Activated T-helper 2 cell treated with anti-CD3 and anti-CD28 coated beads, Interferon-gamma antibody, Interleukin-2, Interleukin-4, amounts not matched to agents 10 μg/mL and 5 μg/mL and 100 μg/mL, durations not matched to agents 14 hours and 24 hours and 36 hours (primary cell): Measurements from ENCODE around the gene LOXHD1. TPM values are rescaled to one million over a fixed set of nuclear protein-coding genes. Genes with fewer than 3 reads are reported as not detected.
A peak's percentile ranks its signal among the peaks of the same experiment; 100 is the strongest.

Experiments
- DNase-seq: peaks from one replicate; pipeline ENCODE4 v3.0.0; 2021; ENCODE audit warnings: low spot score
- H3K27ac Mint-ChIP-seq: one replicate; pipeline ENCODE4 v1.8.0; 2021; ENCODE audit warnings: mixed read lengths
- H3K27me3 Mint-ChIP-seq: one replicate; pipeline ENCODE4 v1.8.0; 2021; ENCODE audit warnings: low read depth, mixed read lengths
- H3K36me3 Mint-ChIP-seq: one replicate; pipeline ENCODE4 v1.8.0; 2021; ENCODE audit warnings: low read depth, mixed read lengths
- H3K4me1 Mint-ChIP-seq: one replicate; pipeline ENCODE4 v1.8.0; 2021; ENCODE audit warnings: low read depth, mixed read lengths
- H3K4me3 Mint-ChIP-seq: one replicate; pipeline ENCODE4 v1.8.0; 2021; ENCODE audit warnings: low read depth, mild to moderate bottlenecking, moderate library complexity, mixed read lengths
- H3K9me3 Mint-ChIP-seq: one replicate; pipeline ENCODE4 v1.8.0; 2021; ENCODE audit warnings: mixed read lengths
- intact Hi-C: fragments of 100-400 bp; cut with micrococcal nuclease; formaldehyde crosslinking; loops from one replicate; pipeline ENCODE4 v1.15.1; 2023
- total RNA-seq: library from RNA; stranded (reverse); gene quantifications from 2 replicates; pipeline ENCODE4 v1.2.3, GENCODE V29; 2022

LOXHD1 gene
- total RNA-seq, 1 donor from 2014 or later, result not detected

DNA sequence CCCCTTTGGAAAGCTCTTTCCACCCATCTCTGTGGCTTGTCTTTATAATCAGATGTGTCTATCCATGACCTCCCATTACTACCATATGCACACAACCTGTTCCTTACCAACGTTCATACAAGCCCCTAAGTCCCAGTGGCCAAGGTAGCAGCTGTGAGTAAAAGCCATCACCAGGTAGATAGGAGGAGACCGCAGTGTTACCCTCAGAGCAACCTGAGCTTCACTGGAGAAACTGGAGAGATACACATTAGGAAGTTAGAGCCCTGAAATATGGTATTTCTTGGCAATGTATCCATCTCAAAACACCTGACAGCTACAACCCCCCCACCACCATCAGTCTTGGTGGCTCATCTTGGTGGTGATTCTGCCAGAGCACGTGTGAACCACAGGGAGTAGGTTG, 26.0 kb downstream of the LOXHD1 start:
- DNase-seq, result no peak
- peaks cover 7% of the 10 kb centered on the region for H3K4me1 Mint-ChIP-seq
- H3K36me3 Mint-ChIP-seq, result no peaks in the 10 kb centered on the region
- peaks cover 7% of the 10 kb centered on the region for H3K9me3 Mint-ChIP-seq
- H3K27me3 Mint-ChIP-seq, result peaks cover 11% of the 10 kb centered on the region
- no peak overlapping the region for H3K27ac Mint-ChIP-seq
- intact Hi-C loops, result no loop called here
- H3K4me3 Mint-ChIP-seq, result no peak overlapping the region

DNA sequence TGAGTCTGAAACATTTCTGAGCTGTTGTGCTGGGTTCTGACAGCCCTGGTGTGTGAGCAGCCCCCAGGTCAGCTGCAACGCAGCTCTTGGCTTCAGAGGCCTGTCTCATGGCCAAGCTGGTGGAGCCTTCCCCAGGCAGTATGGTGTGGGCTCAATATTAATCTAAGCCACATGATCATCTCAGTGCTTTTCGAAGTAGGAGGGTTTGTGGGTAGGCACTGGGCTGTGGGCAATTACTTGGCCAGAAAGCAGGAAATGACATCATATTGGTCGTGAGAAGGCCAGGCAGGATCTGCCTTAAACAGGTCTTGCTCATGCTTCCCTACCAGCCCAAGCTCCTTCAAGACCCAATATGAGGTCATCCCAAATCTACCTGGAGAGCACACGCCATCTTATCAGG, 26.9 kb downstream of the LOXHD1 start:
- Mint-ChIP-seq H3K4me3 (no peak overlapping the region), H3K27me3 (peaks cover 13% of the 10 kb centered on the region), H3K4me1 (peaks cover 7% of the 10 kb centered on the region), H3K9me3 (peaks cover 7% of the 10 kb centered on the region), H3K36me3 (no peaks in the 10 kb centered on the region), H3K27ac (no peak overlapping the region)
- DNase-seq, result no peak
- intact Hi-C loops, result no loop called here

DNA sequence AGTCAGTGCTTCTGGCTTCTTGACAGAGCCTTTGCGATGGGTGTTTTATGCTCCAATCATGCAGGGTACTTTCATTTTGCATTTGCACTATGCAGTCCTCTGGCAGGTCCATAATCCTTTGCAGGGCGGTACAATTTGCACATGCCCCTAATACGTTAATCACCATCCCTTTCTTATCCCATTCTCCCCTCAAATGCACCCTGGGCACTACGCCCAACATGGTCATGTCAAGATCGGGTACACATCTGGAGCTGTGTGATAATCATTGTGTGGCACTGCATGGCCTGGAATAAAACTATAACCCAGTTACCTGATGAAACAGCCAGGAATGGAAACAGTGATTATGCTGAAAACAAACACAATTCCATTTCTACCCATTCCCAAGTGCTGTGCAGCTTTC, 27.7 kb downstream of the LOXHD1 start:
- Mint-ChIP-seq H3K9me3 (peaks cover 7% of the 10 kb centered on the region), H3K27ac (no peak overlapping the region), H3K27me3 (peaks cover 13% of the 10 kb centered on the region), H3K4me1 (peaks cover 10% of the 10 kb centered on the region), H3K4me3 (no peak overlapping the region), H3K36me3 (no peaks in the 10 kb centered on the region)
- no peak for DNase-seq
- intact Hi-C loops, result no loop called here

GRCh38 chr18:46628206-46628605, 28.8 kb downstream of the LOXHD1 start:
- Mint-ChIP-seq H3K27ac (no peak overlapping the region), H3K36me3 (no peaks in the 10 kb centered on the region), H3K4me1 (peaks cover 19% of the 10 kb centered on the region), H3K9me3 (peaks cover 7% of the 10 kb centered on the region), H3K27me3 (peaks cover 9% of the 10 kb centered on the region), H3K4me3 (no peak overlapping the region)
- intact Hi-C loops, result no loop called here
- DNase-seq, result no peak

DNA sequence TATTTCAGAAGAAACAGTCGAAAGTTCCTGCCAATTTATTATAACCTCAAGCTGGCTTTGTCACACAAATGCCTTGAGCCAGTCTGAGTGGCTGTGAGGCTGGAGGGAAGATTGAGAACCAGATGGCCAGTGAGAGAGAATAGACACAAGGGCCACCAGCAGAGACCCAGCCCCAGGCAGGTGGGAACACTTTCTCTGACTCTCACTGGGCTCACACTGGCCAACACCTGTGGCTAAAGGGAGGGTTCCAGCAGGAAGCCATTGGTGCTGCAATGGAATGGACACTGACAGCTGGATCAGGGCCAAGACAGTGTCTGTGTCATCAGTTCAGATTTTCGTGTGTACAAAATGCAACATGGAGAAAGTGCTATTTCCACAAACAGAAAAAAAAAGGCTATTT, 29.9 kb downstream of the LOXHD1 start:
- peaks cover 7% of the 10 kb centered on the region for H3K27me3 Mint-ChIP-seq
- no peaks in the 10 kb centered on the region for H3K36me3 Mint-ChIP-seq
- H3K4me1 Mint-ChIP-seq, result peaks cover 22% of the 10 kb centered on the region
- DNase-seq, result no peak
- no peak overlapping the region for H3K27ac Mint-ChIP-seq
- intact Hi-C loops, result no loop called here
- H3K9me3 Mint-ChIP-seq, result peaks cover 7% of the 10 kb centered on the region
- H3K4me3 Mint-ChIP-seq, result no peak overlapping the region

- H3K9me3 Mint-ChIP-seq, result no peaks in the 10 kb centered on the region
- no peak overlapping the region for H3K4me3 Mint-ChIP-seq
- intact Hi-C loops, result no loop called here
- H3K27me3 Mint-ChIP-seq, result peaks cover 7% of the 10 kb centered on the region
- no peak overlapping the region for H3K27ac Mint-ChIP-seq
- no peaks in the 10 kb centered on the region for H3K36me3 Mint-ChIP-seq
- DNase-seq, result no peak
- peaks cover 26% of the 10 kb centered on the region for H3K4me1 Mint-ChIP-seq
Measured at GRCh38 chr18:46625069-46625468, 32.0 kb downstream of the LOXHD1 start.

GRCh38 chr18:46624127-46624526, 32.9 kb downstream of the LOXHD1 start:
- H3K4me3 Mint-ChIP-seq, result no peak overlapping the region
- peaks cover 7% of the 10 kb centered on the region for H3K27me3 Mint-ChIP-seq
- peaks cover 23% of the 10 kb centered on the region for H3K4me1 Mint-ChIP-seq
- no peak for DNase-seq
- no peaks in the 10 kb centered on the region for H3K36me3 Mint-ChIP-seq
- intact Hi-C loops, result no loop called here
- no peaks in the 10 kb centered on the region for H3K9me3 Mint-ChIP-seq
- H3K27ac Mint-ChIP-seq, result no peak overlapping the region

- Mint-ChIP-seq H3K27ac (no peak overlapping the region), H3K4me1 (peaks cover 23% of the 10 kb centered on the region), H3K9me3 (no peaks in the 10 kb centered on the region), H3K27me3 (peaks cover 7% of the 10 kb centered on the region), H3K36me3 (no peaks in the 10 kb centered on the region), H3K4me3 (no peak overlapping the region)
- intact Hi-C loops, result no loop called here
- DNase-seq, result peak; percentile 14
Measured at GRCh38 chr18:46623541-46623940, 33.5 kb downstream of the LOXHD1 start.

DNA sequence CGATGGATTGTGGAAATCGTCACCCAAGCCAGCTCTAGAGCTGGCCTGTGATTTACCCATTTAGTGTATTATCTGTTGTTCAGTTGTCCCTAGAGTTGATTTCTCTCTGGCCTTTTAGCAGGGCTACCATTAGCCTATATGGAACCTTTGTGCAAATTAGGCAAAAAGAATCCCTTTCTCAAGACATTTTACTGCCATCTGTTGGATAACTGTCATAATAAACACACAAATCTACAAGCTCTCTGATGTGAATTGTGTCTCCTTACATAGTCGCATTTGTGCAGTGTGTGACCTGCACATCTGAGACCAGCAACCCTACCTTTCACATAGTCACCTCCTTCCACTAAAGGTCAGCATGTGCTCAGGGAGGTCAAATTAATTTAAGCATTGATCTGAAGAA, 34.0 kb downstream of the LOXHD1 start:
- Mint-ChIP-seq H3K4me3 (no peak overlapping the region), H3K36me3 (no peaks in the 10 kb centered on the region), H3K27me3 (peaks cover 7% of the 10 kb centered on the region), H3K4me1 (peaks cover 23% of the 10 kb centered on the region), H3K27ac (peak overlapping the region; percentile 6), H3K9me3 (no peaks in the 10 kb centered on the region)
- intact Hi-C loops, result no loop called here
- DNase-seq, result no peak

DNA sequence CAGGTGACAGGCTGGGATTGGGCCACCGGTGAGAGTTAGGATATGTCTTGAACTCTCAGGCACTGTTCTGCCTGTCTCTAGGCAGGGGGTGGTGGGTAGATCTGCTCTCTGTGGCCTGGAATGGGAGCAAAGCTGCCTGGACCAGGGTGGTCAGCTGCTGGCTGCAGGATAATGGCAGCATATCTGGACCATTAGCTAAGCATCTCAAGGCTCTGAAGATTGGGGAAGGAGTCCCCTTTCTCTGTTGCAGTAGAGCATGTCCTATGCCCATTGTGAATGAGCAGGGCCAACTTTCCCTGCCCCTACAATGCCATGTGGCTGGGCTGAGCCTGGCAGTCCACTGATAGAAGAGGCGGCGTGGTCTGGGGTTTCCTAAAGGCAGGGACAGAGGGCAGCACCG, 34.6 kb downstream of the LOXHD1 start:
- intact Hi-C loops, result no loop called here
- DNase-seq, result no peak
- Mint-ChIP-seq H3K4me3 (no peak overlapping the region), H3K9me3 (no peaks in the 10 kb centered on the region), H3K4me1 (peaks cover 23% of the 10 kb centered on the region), H3K27ac (no peak overlapping the region), H3K36me3 (no peaks in the 10 kb centered on the region), H3K27me3 (peaks cover 11% of the 10 kb centered on the region)

GRCh38 chr18:46621871-46622270, 35.1 kb downstream of the LOXHD1 start:
- H3K27ac Mint-ChIP-seq, result no peak overlapping the region
- no peak for DNase-seq
- H3K27me3 Mint-ChIP-seq, result peaks cover 9% of the 10 kb centered on the region
- H3K9me3 Mint-ChIP-seq, result no peaks in the 10 kb centered on the region
- H3K36me3 Mint-ChIP-seq, result no peaks in the 10 kb centered on the region
- no peak overlapping the region for H3K4me3 Mint-ChIP-seq
- H3K4me1 Mint-ChIP-seq, result peaks cover 23% of the 10 kb centered on the region
- intact Hi-C loops, result no loop called here

GRCh38 chr18:46621111-46621766, 35.8 kb downstream of the LOXHD1 start:
- no peak overlapping the region for H3K4me3 Mint-ChIP-seq

GRCh38 chr18:46619559-46619958, 37.5 kb downstream of the LOXHD1 start:
- Mint-ChIP-seq H3K4me1 (peaks cover 21% of the 10 kb centered on the region), H3K27me3 (peaks cover 9% of the 10 kb centered on the region), H3K27ac (no peak overlapping the region), H3K4me3 (no peak overlapping the region), H3K36me3 (no peaks in the 10 kb centered on the region), H3K9me3 (no peaks in the 10 kb centered on the region)
- intact Hi-C loops, result no loop called here
- DNase-seq, result no peak

More at GRCh38 chr18:46621111-46621766, 35.8 kb downstream of the LOXHD1 start:
- H3K27ac Mint-ChIP-seq, result no peak overlapping the region
- H3K9me3 Mint-ChIP-seq, result no peaks in the 10 kb centered on the region
- intact Hi-C loops, result no loop called here
- peaks cover 9% of the 10 kb centered on the region for H3K27me3 Mint-ChIP-seq
- DNase-seq, result no peak
- peaks cover 23% of the 10 kb centered on the region for H3K4me1 Mint-ChIP-seq
- no peaks in the 10 kb centered on the region for H3K36me3 Mint-ChIP-seq

DNA sequence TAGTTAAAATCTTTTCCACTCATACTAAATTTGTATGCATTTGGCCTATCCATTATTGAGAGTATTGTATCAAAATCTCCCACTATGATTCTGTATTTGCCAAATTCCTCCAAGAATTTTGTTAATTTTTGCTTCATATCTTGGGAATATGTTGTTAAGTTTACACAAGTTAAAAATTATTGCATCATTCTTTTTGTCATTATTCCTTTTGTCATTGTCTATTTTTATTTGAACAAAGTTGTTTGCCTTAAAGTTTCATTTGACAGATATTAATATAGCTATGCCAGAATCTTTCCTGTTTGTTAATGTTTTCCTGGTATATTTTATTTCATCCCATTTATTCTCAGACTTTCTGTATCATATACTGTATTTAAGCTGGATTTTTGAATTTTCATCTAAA, 41.3 kb downstream of the LOXHD1 start:
- H3K9me3 Mint-ChIP-seq, result no peaks in the 10 kb centered on the region
- H3K27me3 Mint-ChIP-seq, result peaks cover 18% of the 10 kb centered on the region
- DNase-seq, result no peak

More for the DNA sequence above, 41.3 kb downstream of the LOXHD1 start:
- Mint-ChIP-seq H3K4me1 (no peaks in the 10 kb centered on the region), H3K36me3 (no peaks in the 10 kb centered on the region), H3K4me3 (no peak overlapping the region), H3K27ac (no peak overlapping the region)
- intact Hi-C loops, result no loop called here
